GM19324 (cell line): ENCODE data around the gene ABCC4.
"Not testable (repeated sequence)": the region's sequence is repeated elsewhere in the genome, so short reads cannot be mapped to it uniquely, and the experiment has no call there.

ENCODE experiments used
- ATAC-seq: cut with Tn5 transposase; IDR thresholded peaks from one replicate; pipeline ENCODE4 v1.9.1; 2021; ENCODE audit warnings: mild to moderate bottlenecking, moderate library complexity; ENCODE audit not compliant: unreplicated experiment, low FRiP score

ABCC4 gene

DNA sequence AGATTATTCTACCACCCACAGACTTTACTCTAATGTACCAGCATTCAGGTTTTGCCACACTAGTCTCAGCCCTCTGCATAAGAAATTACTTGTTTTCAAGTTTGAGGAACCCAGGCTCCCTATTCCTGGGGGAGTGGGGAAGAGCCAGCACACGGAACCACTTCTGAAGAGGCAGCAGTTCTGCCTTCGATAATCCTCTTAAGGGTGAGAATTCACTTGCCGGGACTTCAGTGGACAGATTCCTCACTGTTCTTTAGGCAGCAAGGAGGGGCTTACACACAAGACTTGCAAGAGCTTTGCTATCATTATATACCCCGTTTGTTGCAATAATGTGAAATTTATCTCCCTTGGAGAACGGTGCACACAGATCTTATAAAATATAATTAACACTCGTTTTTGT is 133.1 kb downstream of the ABCC4 start:
- no peak for ATAC-seq

DNA sequence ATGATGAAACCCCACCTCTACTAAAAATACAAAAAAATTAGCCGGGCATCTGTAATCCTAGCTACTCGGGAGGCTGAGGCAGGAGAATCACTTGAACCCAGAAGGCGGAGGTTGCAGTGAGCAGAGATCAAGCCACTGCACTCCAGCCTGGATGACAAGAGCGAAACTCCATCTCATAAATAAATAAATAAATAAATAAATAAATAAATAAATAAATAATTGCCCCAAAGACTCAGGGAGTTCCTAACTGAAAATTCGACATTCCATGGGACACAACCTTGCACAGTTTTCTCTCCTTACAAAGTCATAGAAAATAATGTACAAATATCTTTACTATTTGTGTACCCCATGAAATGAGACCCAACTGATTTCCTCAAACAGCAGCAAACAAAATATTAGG is 134.2 kb downstream of the ABCC4 start:
- not testable (repeated sequence) for ATAC-seq

DNA sequence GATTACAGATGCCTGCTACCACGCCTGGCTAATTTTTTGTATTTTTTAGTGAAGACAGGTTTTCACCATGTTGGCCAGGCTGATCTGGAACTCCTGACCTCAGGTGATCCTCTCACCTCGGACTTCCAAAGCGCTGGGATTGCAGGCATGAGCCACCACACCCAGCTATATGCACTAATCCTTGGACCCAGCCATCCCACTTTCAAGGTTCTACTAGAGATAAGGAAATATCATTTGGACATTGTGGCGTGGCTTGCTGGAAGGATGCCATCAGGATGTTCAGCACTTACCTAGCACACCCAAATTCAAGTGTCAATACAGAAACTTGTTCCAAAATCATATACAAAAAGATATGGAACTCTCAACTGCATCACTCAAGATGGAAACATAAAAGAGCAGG is 136.4 kb downstream of the ABCC4 start:
- ATAC-seq: no peak

DNA sequence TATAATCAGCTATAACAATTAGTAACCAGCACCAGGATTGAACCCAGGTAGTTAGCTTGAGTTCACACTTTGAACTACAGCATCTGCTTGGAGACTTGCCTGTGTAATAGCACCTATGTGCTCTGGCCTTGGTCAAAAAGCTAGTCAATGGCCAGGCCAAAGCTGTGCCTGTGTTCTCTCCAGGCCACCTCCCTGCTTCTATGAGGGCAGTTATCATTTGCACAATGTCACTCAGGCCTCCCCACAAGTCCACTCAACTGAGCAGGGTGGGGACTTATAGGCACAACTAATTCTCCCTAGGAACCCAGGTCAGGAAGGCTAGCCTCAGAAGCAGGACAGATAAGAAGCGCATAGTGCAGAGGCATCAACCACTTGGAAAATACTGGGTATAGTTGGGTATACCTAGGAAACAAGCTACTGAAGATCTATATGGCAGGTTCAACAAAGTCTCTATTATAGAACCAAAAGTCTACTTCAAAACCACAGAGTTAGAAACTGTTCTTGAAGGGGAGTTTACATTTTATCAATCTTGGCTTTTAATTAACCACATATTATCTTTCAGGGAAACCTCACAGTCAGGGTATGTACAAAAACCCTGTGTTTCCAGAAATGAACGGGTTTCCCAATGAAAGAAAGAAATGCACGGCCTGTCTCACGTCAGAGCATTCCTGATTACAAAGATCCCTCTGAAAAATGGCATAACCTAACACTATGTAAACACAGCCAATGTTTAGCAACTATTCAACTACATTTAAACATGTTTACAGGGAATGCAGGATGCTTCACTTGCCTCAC is 140.9 kb downstream of the ABCC4 start:
- no peak for ATAC-seq

DNA sequence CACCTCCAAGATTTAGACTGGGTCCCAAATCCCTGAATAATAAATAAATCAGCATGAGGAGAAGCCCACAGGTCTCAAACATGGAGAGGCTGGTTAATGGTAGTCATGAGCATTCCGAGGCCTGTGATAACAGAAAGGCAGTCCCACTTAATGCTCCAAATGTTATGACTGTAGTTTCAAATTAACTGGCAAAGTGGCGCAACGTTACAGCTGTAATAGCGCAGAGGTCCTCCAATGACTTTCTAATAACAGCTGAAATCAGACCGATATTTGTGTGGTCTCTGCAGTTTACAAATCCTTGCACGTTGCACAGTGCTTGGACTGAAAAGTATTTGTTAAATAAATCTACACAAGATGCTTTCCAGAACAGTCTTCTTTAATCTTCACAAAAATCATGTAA is 141.8 kb downstream of the ABCC4 start:
- ATAC-seq: no peak

DNA sequence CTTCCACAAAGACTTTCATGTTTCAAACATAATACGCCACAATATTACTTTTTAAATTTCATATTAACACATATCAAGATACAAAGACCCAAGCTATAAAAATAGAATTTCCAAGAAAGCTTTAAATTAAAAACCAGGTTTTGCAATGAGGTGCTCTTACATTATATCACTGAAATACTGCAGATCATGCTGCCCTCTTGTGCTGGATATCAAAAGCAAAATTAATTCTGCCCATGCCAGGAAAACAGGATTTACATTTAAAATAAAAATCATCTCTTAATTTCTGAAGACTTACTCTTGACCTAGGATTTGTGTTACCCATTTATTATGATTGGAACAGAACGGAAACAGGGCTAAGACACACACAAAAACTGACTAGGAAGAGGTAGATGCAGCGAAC is 145.0 kb downstream of the ABCC4 start:
- no peak for ATAC-seq

DNA sequence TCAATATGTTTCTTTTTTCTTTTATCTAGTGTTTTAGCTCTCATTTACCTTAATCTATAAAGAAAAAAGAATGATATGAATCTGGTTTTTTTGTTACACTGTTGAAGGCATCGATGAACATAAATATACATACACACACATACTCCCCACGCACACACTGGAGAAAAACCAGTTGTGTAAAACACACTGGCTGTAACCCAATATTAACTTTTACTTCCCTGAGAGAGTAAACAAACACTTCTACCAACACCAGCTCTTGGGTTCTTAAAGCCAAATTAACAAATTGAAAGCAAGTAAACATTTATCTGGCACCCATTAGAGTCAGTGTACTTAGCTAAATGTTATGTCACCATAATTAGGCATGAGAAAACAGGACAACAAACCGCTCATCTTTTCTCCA is 145.7 kb downstream of the ABCC4 start:
- no peak for ATAC-seq

DNA sequence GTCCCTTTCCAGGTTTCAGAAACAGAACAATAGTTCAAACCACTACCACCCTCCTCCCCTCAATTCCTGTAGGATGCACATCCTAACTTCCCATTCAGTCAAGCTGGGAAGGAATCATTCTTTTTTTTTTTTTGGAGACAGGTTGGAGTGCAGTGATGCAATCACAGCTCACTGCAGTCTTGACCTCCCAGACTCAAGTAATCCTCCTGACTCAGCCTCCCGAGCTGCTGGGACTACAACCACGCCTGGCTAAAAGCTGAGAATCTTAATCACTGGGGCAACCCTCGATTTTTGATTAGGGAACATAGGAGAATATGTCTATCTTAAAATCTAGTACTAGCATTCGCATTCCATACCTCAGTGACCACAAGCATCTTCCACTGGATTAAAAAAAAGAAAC is 146.2 kb downstream of the ABCC4 start:
- ATAC-seq: no peak

DNA sequence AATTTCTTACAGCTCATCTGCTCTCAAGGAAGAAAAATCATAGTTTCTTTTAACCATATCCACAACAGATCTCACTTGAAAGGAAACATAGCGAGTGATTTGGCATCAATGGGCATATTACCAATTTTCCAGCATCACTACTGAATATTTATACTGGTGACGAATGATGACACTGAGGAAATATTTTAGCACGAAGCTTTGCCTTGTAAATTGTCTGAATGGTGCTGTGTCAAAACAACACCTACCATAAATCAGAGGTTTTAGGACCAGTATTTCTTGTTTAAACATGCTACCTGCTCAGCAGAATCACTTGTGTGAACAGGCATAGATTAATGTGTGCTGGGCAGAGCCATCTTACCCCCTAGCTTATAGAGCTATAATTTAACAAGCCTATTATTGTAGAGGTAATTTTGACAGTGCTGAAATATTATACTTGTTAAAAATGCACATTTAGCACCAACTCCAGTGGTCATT is 146.8 kb downstream of the ABCC4 start:
- no peak for ATAC-seq

DNA sequence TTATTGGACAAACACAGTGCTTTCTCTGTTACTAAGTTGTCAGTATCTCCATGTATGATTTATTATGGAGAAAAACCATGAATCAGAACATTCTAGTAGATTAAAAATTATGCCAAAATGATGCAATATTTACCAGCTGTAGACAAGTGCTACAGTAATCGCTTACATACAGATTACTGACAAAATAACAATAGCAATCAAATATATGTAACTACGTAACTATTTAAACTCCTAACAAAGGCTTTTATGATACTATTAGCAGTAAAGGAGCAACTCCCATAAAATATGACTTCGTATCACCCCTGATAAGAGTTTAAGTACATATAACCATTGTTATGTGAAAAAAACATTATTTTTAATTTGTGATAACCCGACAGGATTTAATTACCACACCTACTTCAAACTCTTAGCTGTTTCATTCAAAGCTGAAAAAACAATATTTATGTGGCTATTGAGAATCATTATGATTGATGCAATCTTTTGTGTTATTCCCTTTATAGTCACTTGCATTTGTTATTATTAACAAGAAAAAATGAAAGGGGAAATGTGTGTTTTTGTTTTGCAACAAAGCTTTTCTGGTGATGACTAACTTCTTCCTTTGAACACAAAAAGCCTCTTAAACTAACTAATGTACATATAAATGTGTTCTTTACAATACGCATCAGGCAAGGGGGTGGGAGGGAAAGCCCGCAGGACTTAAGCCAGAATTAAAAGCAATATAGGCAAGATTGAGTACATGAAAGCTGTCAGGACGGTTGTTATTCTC is 147.4 kb downstream of the ABCC4 start:
- no peak for ATAC-seq

DNA sequence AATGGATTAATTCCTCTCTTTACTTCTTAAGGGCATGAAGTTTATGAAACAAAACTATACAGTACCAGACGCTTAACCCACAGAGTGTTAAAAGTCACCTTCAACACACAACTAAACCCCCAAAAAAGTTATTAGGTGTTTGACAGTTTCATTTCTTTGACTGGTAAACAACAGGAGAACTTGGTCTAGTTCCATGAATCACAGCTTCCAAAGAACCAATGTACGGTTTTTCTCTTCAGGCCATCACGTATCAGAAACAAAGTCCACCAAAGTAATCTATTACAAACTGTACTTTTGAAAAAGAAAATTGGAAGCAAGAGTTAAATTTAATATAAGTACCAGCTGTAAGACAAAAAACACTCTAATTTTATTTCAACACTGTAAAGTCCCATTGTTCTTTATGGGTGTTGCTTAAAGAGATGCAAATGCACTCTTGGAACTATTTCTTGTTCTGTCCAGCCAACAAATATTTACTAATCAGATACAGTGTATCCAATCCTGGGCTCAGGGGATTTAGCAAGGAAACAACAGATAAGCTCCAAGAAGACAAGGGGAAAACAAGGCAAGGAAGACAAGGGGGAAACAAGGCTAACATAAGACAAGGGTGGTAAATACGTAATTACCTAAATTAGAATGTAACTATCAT is 149.2 kb downstream of the ABCC4 start:
- ATAC-seq: no peak

DNA sequence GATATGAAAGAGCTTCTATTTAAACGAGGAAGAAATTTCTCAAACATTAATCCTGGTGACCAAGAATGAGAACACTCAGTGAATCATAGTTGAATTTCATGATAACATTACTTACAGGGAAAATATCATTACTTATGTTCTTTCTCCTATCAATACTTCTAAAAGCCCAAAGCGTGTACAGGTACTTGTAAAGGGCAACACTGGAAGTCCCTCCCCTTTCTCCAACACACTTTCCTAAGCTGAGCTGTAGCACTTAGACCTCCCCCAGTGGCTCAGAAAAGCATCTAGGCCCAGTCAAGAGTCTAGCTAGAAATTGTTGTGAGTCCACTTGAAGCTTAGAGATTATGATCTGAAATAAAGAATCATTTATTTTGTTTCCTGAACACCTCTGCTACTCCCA is 150.7 kb downstream of the ABCC4 start:
- no peak for ATAC-seq

DNA sequence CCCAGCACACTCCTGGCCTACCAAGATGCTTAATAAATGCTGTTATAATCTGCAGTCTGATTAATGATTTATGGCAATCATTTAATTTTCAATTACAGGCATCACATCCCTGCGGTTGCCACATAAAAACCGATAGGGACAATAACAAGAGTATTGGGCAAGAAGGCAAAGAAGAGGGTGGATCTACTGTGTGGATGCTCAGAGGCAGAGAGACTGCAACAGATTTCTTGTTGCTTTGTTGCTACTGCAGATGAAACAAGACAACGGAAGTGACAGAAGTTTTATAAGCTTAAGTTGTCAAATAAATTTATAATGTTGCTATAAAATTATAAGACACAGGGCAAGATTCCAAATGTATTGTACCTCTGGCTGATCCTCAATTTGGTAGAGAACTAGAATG is 154.8 kb downstream of the ABCC4 start:
- ATAC-seq: no peak

DNA sequence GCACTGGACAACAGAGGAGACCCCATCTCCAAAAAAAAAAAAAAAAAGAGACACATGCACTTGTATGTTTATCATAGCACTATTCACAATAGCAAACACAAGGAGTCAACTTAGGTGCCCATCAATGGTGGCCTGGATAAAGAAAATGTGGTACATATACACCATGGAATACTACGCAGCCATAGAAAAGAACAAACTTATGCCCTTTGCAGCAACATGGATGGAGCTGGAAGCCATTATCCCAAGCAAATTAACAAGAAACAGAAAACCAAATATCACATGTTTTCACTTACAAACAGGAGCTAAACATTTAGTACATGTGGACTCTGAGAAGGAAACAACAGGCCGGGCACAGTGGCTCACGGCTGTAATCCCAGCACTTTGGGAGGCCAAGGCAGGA is 155.7 kb downstream of the ABCC4 start:
- ATAC-seq: no peak

DNA sequence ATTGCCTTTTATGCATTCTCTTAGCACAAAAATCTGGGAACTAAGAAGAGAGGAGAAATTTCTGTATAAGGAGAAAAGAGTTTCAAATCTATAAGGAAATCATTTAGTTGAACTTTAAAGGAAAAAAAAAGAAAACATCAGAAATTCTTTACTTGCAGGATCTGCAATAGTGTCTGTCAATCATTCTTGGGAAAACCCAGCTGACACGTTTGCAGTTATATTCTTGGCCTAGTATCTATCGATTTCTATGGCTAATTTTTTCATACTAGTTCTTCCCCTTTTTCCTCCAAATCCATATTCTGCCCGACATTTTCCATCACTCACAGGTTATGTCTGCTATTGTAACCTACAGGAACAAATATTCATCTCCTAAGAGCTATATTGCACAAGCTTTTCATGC is 160.7 kb downstream of the ABCC4 start:
- ATAC-seq: no peak

DNA sequence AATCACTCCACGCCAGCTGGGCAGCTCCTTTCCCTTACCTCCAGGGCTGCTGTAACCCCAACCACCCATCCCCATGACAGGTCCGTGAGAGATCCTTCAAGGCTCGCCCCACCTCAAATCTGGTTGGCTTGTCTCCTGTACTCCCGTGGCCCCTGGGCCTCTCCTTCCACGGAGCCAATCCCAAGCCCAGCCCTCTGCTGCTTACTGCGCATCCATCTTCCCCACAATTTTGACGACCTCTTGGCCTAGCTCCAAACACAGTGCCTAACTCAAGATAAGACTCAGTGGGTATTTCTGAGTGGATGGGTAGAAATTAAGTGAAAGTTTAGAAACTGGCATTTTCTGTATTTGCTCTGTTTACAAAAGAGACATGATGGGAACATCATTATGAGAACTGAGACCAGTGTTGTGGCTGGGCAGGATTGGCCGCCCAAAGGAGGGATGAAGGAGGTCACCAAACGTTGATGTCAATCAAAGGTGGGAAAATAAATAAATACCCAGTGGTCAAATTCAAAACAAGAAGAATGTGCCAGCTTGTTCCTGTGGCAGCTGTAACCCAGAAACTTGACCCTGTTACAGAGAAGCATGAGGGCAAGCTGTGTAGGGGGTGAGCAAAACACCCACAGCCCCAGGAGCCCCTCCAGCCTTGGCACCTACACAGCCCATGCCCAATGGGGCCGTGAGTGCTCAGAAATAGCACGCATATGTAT is 162.2 kb downstream of the ABCC4 start:
- ATAC-seq: no peak

DNA sequence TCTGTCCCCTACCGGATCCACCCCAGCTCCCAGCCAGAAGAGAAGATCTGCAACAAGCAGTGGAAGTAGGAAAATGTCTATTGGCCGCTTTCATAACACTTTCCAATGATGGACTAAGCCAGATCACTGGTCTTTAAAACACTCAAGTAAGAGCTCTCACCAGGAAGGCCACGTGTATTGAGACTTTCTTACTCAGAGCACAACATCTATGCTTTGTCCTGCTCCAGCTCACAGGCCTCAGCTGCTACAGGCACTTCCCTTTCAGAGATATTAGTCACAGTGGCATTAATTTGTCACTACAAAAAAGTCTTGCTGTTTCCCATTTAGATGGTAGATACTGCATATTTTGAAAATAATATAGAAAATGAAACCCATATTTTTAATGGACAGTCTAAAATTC is 164.2 kb downstream of the ABCC4 start:
- ATAC-seq: no peak

DNA sequence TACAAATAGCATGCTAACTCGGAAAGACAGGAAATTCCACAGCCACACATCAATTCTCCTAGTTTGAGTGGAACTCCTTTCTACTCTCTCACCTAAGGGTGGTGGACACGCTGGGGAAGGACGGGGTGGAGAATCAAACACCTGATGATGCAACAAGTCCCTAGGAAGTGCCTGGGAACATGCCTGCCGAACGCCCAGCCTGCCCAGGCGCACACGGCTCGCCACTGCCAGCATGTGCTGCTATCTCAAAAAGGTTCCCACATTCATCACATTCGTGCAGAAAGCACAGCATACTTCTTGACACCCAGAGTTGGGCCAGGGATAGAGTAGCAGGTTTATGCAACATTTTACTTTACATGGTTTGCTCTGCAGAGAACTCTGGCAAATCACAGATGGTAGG is 164.6 kb downstream of the ABCC4 start:
- no peak for ATAC-seq

DNA sequence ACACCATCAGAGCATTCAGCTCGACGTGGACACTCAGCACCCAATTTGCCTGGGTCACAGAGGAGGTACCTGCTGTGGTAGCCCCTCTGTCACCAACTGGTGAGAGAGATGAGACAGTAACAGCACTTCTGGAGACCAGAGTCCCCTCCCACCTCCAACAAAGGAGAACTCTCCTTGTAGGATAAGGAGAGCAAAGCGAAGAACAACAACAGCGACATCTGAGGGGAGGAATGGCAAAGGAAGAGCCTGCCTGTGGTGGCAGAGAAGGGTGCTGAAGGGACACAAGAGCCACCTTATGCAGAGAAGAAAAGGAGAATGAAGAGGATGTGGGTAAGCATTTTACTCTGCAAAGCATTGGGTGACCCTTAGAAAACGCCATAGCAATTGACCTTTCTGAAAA is 167.8 kb downstream of the ABCC4 start:
- ATAC-seq: no peak

DNA sequence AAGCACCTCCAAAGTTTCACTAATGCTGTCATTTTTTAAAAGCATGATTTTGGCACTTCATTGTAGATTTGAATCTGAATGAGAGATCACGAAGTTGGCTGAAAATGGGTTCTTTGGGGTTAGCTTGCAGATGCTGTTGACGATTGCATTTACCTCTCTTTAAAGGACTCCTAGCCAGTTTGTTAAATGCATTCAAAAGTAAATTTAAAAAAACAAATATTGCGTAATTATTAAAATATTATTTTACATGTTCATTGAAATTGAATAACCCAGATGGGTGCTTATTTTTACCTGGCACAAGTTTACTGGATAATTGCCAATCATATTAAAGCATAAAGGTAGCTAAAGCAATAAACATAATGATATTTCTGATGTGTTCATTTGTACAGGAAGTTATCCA is 172.2 kb downstream of the ABCC4 start:
- ATAC-seq: no peak
